HepG2 (cell line): ENCODE data around the gene ACSS3. TPM values are rescaled to one million over a fixed set of nuclear protein-coding genes. Genes with fewer than 3 reads are reported as not detected.

Source experiments
- HMG20B ChIP-seq: conservative IDR thresholded peaks from 2 replicates; pipeline ENCODE4 v1.6.1; 2016; ENCODE audit warnings: missing genetic modification reagents, missing compliant biosample characterization
- KAT8 ChIP-seq: IDR thresholded peaks from 2 replicates; pipeline ENCODE4 v1.6.1; 2016; ENCODE audit warnings: missing genetic modification reagents, missing compliant biosample characterization
- LCORL ChIP-seq, 2 experiments: fragments of 450-650 bp in 1 of 2; sonication (generic) in 1 of 2; formaldehyde crosslinking in 1 of 2; IDR thresholded peaks; 2 replicates each; pipeline versions ENCODE4 v1.5.0 to v1.6.1; 2017 to 2020; ENCODE audit warnings: antibody characterized with exemption in 1 of 2, missing genetic modification reagents in 1 of 2
- MAFK ChIP-seq, 2 experiments: IDR thresholded peaks in 1 of 2; conservative IDR thresholded peaks in 1 of 2; 2 replicates each; pipeline ENCODE4 v1.6.1; 2011; ENCODE audit warnings: improper control_type of control experiment in 2 of 2, low read length in 2 of 2
- SAP130 ChIP-seq: IDR thresholded peaks from 2 replicates; pipeline ENCODE4 v1.6.1; 2016; ENCODE audit warnings: low read depth
- SNAI1 ChIP-seq: sonication (generic); formaldehyde crosslinking; IDR thresholded peaks from 2 replicates; pipeline ENCODE4 v1.5.0; 2020; ENCODE audit warnings: mild to moderate bottlenecking, missing genetic modification reagents, borderline replicate concordance
- ZNF343 ChIP-seq: sonication (generic); formaldehyde crosslinking; IDR thresholded peaks from 2 replicates; pipeline ENCODE4 v1.4.0; 2020; ENCODE audit warnings: mild to moderate bottlenecking, missing genetic modification reagents
- ZNF570 ChIP-seq: sonication (generic); formaldehyde crosslinking; IDR thresholded peaks from 2 replicates; pipeline ENCODE4 v1.4.0; 2020; ENCODE audit warnings: mild to moderate bottlenecking, missing genetic modification reagents, borderline replicate concordance
- ZNF614 ChIP-seq: IDR thresholded peaks from 2 replicates; pipeline ENCODE4 v1.6.1; 2018; ENCODE audit warnings: missing biosample characterization, missing genetic modification reagents, inconsistent platforms, borderline replicate concordance
- ZNF816 ChIP-seq: sonication (generic); formaldehyde crosslinking; IDR thresholded peaks from 2 replicates; pipeline ENCODE4 v1.8.0; 2022; ENCODE audit warnings: missing genetic modification reagents, mild to moderate bottlenecking, borderline replicate concordance
- polyA plus RNA-seq, 8 experiments: library from polyadenylated mRNA; depleted of rRNA in 3 of 8; stranded (reverse) in 7 of 8; unstranded in 1 of 8; fragments of >200 nt; fragmentation: Illumina TruSeq in 4 of 8; extraction: Trizol in 4 of 8; gene quantifications; 2 replicates each; pipeline versions ENCODE4 v1.2.1 to v1.2.3, GENCODE V29; 2011 to 2016; ENCODE audit warnings: low read depth in 4 of 8, missing spikeins in 1 of 8, mixed read lengths in 1 of 8; ENCODE audit not compliant: insufficient read depth in 1 of 8
- total RNA-seq, 5 experiments: library from RNA; depleted of rRNA; stranded (reverse); fragments of >200 nt; fragmentation: Illumina TruSeq; extraction: Trizol; gene quantifications; 2 replicates each; pipeline ENCODE4 v1.2.3, GENCODE V29; 2016; ENCODE audit warnings: low read depth in 1 of 5
- TF ChIP-seq, protein P1 (sequence below): sonication (generic); formaldehyde crosslinking; IDR thresholded peaks from 2 replicates; pipeline ENCODE4 v1.5.1; 2020; ENCODE audit warnings: mild to moderate bottlenecking, missing genetic modification reagents, moderate library complexity
- TF ChIP-seq, protein P2 (sequence below): sonication (generic); formaldehyde crosslinking; IDR thresholded peaks from one replicate; pipeline ENCODE4 v1.5.1; 2020; ENCODE audit warnings: mild to moderate bottlenecking, missing genetic modification reagents; ENCODE audit errors: not compliant biosample characterization
- TF ChIP-seq, protein P3 (sequence below): sonication (generic); formaldehyde crosslinking; IDR thresholded peaks from 2 replicates; pipeline ENCODE4 v1.4.0; 2020; ENCODE audit warnings: mild to moderate bottlenecking, missing genetic modification reagents, borderline replicate concordance
- TF ChIP-seq, protein P4 (sequence below), 2 experiments: sonication (generic) in 1 of 2; formaldehyde crosslinking in 1 of 2; IDR thresholded peaks; 2 replicates each; pipeline versions ENCODE4 v1.5.1 to v1.6.1; 2011 to 2020; ENCODE audit warnings: borderline replicate concordance in 1 of 2, low read depth in 1 of 2, low read length in 1 of 2, mild to moderate bottlenecking in 1 of 2, missing genetic modification reagents in 1 of 2, moderate library complexity in 1 of 2

ACSS3 gene
- total and polyA plus RNA-seq, 2 of the 13 experiments (the other 11 are each of a cell fraction or from before 2014, with no cell fraction given) = 79.5 to 86.3 TPM

DNA sequence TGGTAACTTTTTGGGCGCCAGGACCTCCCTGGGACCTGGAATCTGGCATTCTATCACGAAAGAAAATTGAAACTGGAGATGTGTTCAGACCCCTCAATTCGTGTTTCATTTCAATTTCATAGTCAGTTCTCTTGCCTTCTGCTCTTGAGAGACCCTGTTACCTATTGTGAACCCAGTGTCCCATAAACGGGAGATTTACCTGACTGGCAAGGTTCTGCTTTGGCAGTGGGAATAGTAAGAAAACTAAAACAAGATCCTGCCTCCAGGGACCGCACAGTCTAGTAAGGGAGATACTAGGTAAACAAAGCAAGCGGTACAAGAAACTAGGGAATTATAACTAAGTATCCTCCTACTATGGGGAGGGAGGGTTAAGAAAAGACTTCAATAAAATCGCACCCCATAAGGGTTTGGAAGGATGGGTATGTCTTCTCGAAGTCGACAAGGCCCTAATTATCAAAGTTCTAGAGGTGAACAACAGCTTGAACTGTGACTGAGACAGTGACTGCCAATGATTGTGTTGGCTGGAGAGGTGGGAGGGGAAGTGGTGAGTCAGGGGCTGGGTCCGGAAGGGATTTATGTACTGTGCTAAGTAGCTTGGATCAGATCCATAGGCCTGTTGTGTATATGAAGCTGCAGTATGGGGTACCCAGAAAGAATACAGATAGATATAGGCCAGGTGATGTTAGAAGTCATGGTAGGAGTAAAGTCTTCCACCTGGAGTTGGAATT is 754 bp downstream of the ACSS3 start (continued):
- TF ChIP-seq, protein P1, sequence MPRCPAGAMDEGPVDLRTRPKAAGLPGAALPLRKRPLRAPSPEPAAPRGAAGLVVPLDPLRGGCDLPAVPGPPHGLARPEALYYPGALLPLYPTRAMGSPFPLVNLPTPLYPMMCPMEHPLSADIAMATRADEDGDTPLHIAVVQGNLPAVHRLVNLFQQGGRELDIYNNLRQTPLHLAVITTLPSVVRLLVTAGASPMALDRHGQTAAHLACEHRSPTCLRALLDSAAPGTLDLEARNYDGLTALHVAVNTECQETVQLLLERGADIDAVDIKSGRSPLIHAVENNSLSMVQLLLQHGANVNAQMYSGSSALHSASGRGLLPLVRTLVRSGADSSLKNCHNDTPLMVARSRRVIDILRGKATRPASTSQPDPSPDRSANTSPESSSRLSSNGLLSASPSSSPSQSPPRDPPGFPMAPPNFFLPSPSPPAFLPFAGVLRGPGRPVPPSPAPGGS (CRISPR knock-in tag) = no peak
- TF ChIP-seq ZNF816 (no peak), SAP130 (CRISPR knock-in tag) (peak; percentile 92), ZNF570 (CRISPR knock-in tag) (no peak), MAFK (conservative IDR thresholded peaks at IDR 0.05 in 1 of 2, IDR thresholded peaks at IDR 0.05 in 1 of 2; ENCODE audit: low read length in 2 of 2) (no peak), ZNF343 (CRISPR knock-in tag) (no peak), ZNF614 (CRISPR knock-in tag) (0 out of 2 replicates have a peak, but pooled peaks have one; percentile 52), SNAI1 (CRISPR knock-in tag) (no peak), KAT8 (CRISPR knock-in tag) (peak; percentile 38; the same call in 1 of the 2 replicates), LCORL (IDR thresholded peaks at IDR 0.05) (no peak), LCORL (CRISPR knock-in tag; IDR thresholded peaks at IDR 0.05) (no peak), HMG20B (0 out of 2 replicates have a peak, but pooled peaks have one; percentile 22)
- TF ChIP-seq, protein P2, sequence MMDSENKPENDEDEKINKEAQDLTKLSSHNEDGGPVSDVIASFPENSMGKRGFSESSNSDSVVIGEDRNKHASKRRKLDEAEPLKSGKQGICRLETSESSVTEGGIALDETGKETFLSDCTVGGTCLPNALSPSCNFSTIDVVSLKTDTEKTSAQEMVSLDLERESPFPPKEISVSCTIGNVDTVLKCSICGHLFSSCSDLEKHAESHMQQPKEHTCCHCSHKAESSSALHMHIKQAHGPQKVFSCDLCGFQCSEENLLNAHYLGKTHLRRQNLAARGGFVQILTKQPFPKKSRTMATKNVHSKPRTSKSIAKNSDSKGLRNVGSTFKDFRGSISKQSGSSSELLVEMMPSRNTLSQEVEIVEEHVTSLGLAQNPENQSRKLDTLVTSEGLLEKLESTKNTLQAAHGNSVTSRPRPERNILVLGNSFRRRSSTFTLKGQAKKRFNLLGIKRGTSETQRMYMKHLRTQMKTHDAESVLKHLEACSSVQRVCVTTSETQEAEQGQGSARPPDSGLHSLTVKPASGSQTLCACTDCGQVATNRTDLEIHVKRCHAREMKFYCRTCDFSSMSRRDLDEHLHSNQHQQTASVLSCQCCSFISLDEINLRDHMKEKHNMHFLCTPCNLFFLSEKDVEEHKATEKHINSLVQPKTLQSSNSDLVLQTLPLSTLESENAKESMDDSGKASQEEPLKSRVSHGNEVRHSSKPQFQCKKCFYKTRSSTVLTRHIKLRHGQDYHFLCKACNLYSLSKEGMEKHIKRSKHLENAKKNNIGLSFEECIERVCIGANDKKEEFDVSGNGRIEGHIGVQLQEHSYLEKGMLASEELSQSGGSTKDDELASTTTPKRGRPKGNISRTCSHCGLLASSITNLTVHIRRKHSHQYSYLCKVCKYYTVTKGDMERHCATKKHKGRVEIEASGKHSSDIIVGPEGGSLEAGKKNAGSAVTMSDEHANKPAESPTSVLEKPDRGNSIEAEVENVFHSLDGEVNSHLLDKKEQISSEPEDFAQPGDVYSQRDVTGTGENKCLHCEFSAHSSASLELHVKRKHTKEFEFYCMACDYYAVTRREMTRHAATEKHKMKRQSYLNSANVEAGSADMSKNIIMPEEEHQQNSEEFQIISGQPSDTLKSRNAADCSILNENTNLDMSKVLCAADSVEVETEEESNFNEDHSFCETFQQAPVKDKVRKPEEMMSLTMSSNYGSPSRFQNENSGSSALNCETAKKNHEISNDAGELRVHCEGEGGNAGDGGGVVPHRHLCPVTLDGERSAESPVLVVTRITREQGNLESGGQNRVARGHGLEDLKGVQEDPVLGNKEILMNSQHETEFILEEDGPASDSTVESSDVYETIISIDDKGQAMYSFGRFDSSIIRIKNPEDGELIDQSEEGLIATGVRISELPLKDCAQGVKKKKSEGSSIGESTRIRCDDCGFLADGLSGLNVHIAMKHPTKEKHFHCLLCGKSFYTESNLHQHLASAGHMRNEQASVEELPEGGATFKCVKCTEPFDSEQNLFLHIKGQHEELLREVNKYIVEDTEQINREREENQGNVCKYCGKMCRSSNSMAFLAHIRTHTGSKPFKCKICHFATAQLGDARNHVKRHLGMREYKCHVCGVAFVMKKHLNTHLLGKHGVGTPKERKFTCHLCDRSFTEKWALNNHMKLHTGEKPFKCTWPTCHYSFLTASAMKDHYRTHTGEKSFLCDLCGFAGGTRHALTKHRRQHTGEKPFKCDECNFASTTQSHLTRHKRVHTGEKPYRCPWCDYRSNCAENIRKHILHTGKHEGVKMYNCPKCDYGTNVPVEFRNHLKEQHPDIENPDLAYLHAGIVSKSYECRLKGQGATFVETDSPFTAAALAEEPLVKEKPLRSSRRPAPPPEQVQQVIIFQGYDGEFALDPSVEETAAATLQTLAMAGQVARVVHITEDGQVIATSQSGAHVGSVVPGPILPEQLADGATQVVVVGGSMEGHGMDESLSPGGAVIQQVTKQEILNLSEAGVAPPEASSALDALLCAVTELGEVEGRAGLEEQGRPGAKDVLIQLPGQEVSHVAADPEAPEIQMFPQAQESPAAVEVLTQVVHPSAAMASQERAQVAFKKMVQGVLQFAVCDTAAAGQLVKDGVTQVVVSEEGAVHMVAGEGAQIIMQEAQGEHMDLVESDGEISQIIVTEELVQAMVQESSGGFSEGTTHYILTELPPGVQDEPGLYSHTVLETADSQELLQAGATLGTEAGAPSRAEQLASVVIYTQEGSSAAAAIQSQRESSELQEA (CRISPR knock-in tag) = no peak
- TF ChIP-seq, protein P3, sequence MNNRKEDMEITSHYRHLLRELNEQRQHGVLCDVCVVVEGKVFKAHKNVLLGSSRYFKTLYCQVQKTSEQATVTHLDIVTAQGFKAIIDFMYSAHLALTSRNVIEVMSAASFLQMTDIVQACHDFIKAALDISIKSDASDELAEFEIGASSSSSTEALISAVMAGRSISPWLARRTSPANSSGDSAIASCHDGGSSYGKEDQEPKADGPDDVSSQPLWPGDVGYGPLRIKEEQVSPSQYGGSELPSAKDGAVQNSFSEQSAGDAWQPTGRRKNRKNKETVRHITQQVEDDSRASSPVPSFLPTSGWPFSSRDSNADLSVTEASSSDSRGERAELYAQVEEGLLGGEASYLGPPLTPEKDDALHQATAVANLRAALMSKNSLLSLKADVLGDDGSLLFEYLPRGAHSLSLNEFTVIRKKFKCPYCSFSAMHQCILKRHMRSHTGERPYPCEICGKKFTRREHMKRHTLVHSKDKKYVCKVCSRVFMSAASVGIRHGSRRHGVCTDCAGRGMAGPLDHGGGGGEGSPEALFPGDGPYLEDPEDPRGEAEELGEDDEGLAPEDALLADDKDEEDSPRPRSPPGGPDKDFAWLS (CRISPR knock-in tag) = no peak
- TF ChIP-seq, protein P4, sequence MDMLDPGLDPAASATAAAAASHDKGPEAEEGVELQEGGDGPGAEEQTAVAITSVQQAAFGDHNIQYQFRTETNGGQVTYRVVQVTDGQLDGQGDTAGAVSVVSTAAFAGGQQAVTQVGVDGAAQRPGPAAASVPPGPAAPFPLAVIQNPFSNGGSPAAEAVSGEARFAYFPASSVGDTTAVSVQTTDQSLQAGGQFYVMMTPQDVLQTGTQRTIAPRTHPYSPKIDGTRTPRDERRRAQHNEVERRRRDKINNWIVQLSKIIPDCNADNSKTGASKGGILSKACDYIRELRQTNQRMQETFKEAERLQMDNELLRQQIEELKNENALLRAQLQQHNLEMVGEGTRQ (IDR thresholded peaks at IDR 0.05; ENCODE audit: low read depth, low read length) = no peak
- TF ChIP-seq, protein P4 (CRISPR knock-in tag; IDR thresholded peaks at IDR 0.05; ENCODE audit: borderline replicate concordance) = no peak
